SK-N-SH treated with all-trans-retinoic acid at 6 μM for 48 hours (cell line): Measurements from ENCODE around the gene GDPGP1.

Experiments used
- ATAC-seq: fragments of 200-7000 bp; cut with Tn5 transposase; 3 replicates; pipeline ENCODE4 v1.9.1; 2020; ENCODE audit warnings: mild to moderate bottlenecking, moderate library complexity
- BACH2 ChIP-seq: fragments of 250-450 bp; sonication (Bioruptor Pico); IDR thresholded peaks from 2 replicates; pipeline ENCODE4 v1.9.0; 2021; ENCODE audit warnings: mild to moderate bottlenecking, borderline replicate concordance
- CREB5 ChIP-seq: fragments of 250-450 bp; sonication (Bioruptor Pico); IDR thresholded peaks from 2 replicates; pipeline ENCODE4 v1.5.1; 2020; ENCODE audit warnings: low read depth, mild to moderate bottlenecking, moderate library complexity
- CSDC2 ChIP-seq: fragments of 250-450 bp; sonication (Bioruptor Pico); IDR thresholded peaks from 2 replicates; pipeline ENCODE4 v1.5.0; 2020; ENCODE audit warnings: mild to moderate bottlenecking, moderate library complexity
- CSRNP3 ChIP-seq: fragments of 250-450 bp; sonication (Bioruptor Pico); IDR thresholded peaks from 2 replicates; pipeline ENCODE4 v1.5.1; 2021; ENCODE audit warnings: mild to moderate bottlenecking, moderate library complexity
- ESRRG ChIP-seq: fragments of 250-450 bp; sonication (Bioruptor Pico); IDR thresholded peaks from 2 replicates; pipeline ENCODE4 v1.6.1; 2021; ENCODE audit warnings: mild to moderate bottlenecking
- GLIS3 ChIP-seq: fragments of 250-450 bp; sonication (Bioruptor Pico); IDR thresholded peaks from 2 replicates; pipeline ENCODE4 v1.5.0; 2020; ENCODE audit warnings: mild to moderate bottlenecking, moderate library complexity
- ISL1 ChIP-seq: fragments of 250-450 bp; sonication (Bioruptor Pico); IDR thresholded peaks from 2 replicates; pipeline ENCODE4 v2.1.2; 2022; ENCODE audit warnings: mild to moderate bottlenecking, moderate library complexity
- OSR1 ChIP-seq: fragments of 250-450 bp; sonication (Bioruptor Pico); IDR thresholded peaks from 2 replicates; pipeline ENCODE4 v1.8.0; 2022; ENCODE audit warnings: moderate library complexity, mild to moderate bottlenecking, inconsistent platforms
- PATZ1 ChIP-seq: fragments of 250-450 bp; sonication (Bioruptor Pico); IDR thresholded peaks from 2 replicates; pipeline ENCODE4 v1.8.0; 2020; ENCODE audit warnings: mild to moderate bottlenecking, moderate library complexity, borderline replicate concordance
- PPARA ChIP-seq: fragments of 250-450 bp; sonication (Bioruptor Pico); IDR thresholded peaks from 2 replicates; pipeline ENCODE4 v1.5.0; 2020; ENCODE audit warnings: mild to moderate bottlenecking, borderline replicate concordance
- RARB ChIP-seq: fragments of 250-450 bp; sonication (Bioruptor Pico); IDR thresholded peaks from 2 replicates; pipeline ENCODE4 v1.8.0; 2021; ENCODE audit warnings: mild to moderate bottlenecking, moderate library complexity
- SNAI2 ChIP-seq: fragments of 250-450 bp; sonication (Bioruptor Pico); IDR thresholded peaks from 2 replicates; pipeline ENCODE4 v1.5.0; 2020; ENCODE audit warnings: mild to moderate bottlenecking, moderate library complexity
- TCF4 ChIP-seq: fragments of 250-450 bp; sonication (Bioruptor Pico); IDR thresholded peaks from 2 replicates; pipeline ENCODE4 v1.8.0; 2021; ENCODE audit warnings: mild to moderate bottlenecking, moderate library complexity, borderline replicate concordance
- ZC3H10 ChIP-seq: fragments of 250-450 bp; sonication (Bioruptor Pico); IDR thresholded peaks from 2 replicates; pipeline ENCODE4 v1.5.1; 2021; ENCODE audit warnings: mild to moderate bottlenecking, moderate library complexity
- ZFP30 ChIP-seq: fragments of 450-650 bp; formaldehyde crosslinking; IDR thresholded peaks from 2 replicates; pipeline ENCODE4 v1.5.0; 2022; ENCODE audit warnings: mild to moderate bottlenecking, moderate library complexity
- ZNF565 ChIP-seq: fragments of 450-650 bp; formaldehyde crosslinking; conservative IDR thresholded peaks from 2 replicates; pipeline ENCODE4 v1.5.0; 2020; ENCODE audit warnings: low read depth, mild to moderate bottlenecking, moderate library complexity
- ZNF70 ChIP-seq: fragments of 450-650 bp; formaldehyde crosslinking; IDR thresholded peaks from 2 replicates; pipeline ENCODE4 v1.5.0; 2020; ENCODE audit warnings: mild to moderate bottlenecking, moderate library complexity
- TF ChIP-seq, protein P1 (sequence below): fragments of 250-450 bp; sonication (Bioruptor Pico); IDR thresholded peaks from 2 replicates; pipeline ENCODE4 v1.8.0; 2021; ENCODE audit warnings: low read depth, mild to moderate bottlenecking, moderate library complexity, borderline replicate concordance

Gene GDPGP1

DNA sequence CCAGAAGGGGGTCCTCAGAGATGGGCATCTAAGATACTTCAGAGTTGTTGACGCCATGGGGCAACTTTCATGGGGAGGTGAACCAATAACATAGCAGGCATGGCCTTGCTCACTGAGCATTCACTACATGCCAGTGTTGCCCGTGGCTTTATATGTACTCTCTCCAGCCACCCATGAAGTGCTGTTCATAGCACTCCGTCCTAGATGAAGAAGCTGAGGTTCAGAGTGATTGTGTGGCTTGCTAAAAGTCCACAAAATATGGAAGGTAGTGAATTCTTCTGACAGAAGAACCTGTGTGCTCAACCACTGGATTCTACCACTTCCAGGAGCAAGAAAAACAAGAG lies 42.7 kb upstream of the GDPGP1 start:
- ATAC-seq, result peak; percentile 18
- TF ChIP-seq PPARA (CRISPR knock-in tag) (no peak), ZFP30 (no peak), PATZ1 (CRISPR knock-in tag) (no peak), OSR1 (no peak), GLIS3 (CRISPR knock-in tag) (no peak), ZC3H10 (no peak), ZNF565 (CRISPR knock-in tag) (no peak), SNAI2 (CRISPR knock-in tag) (no peak), ZNF70 (CRISPR knock-in tag) (no peak), ISL1 (CRISPR knock-in tag) (no peak)

- ATAC-seq, result peak; percentile 85
- no peak for TF ChIP-seq OSR1
- peak; percentile 27; the same call in 1 of the 2 replicates for TF ChIP-seq TCF4 (CRISPR knock-in tag)
- TF ChIP-seq, all 23 proteins: peak for 1
Measured at GRCh38 chr15:90191794-90192509, 42.1 kb upstream of the GDPGP1 start.

DNA sequence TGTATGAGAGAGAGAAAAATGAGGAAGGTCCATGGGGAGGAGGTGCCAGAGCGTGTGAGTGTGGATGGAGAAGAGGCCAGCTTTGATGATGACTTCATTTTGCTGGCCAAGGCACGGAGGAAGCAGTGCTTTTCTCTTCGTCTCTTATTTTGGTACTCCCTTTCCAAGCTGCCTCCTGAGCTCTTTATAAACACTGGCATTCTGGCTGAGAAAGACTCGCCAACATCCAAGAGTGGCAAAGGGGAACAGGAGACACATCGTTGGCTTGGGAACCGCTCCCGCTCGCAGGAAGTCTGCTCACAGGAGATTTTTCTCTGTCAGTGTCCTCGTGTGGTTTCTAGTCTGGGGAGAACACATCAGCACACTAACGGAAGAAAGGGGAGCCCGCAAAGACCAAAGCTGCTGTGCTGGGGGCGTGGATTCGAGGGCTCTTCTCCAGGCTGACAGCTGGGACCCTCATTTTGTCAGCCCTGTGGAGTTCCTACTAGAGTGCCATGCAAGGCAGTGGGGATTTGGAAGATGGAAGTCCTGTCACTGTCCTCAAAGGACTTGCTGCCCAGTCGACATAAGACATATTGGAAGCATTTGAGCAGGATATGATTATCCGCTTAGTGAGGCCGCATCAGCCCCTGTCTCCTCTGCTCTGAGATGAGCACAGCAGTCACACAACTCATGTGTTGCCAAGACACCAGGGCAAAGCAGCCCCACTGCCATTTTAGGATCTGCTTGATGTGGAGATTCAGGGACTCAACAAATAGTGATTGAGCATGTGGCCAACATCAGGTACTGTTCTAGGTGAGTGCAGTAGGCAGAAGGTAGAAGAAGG lies 40.8 kb upstream of the GDPGP1 start:
- ATAC-seq, result no peak

More for the DNA sequence above, 40.8 kb upstream of the GDPGP1 start:
- TF ChIP-seq ISL1 (CRISPR knock-in tag) (no peak), PPARA (CRISPR knock-in tag) (no peak), GLIS3 (CRISPR knock-in tag) (no peak), TCF4 (CRISPR knock-in tag) (no peak), BACH2 (no peak), CSRNP3 (CRISPR knock-in tag) (no peak), CSDC2 (CRISPR knock-in tag) (no peak), CREB5 (CRISPR knock-in tag) (no peak), RARB (CRISPR knock-in tag) (no peak), PATZ1 (CRISPR knock-in tag) (no peak), ZNF565 (CRISPR knock-in tag) (no peak), ESRRG (CRISPR knock-in tag) (no peak), ZFP30 (no peak), SNAI2 (CRISPR knock-in tag) (no peak), OSR1 (no peak)
- TF ChIP-seq, protein P1, sequence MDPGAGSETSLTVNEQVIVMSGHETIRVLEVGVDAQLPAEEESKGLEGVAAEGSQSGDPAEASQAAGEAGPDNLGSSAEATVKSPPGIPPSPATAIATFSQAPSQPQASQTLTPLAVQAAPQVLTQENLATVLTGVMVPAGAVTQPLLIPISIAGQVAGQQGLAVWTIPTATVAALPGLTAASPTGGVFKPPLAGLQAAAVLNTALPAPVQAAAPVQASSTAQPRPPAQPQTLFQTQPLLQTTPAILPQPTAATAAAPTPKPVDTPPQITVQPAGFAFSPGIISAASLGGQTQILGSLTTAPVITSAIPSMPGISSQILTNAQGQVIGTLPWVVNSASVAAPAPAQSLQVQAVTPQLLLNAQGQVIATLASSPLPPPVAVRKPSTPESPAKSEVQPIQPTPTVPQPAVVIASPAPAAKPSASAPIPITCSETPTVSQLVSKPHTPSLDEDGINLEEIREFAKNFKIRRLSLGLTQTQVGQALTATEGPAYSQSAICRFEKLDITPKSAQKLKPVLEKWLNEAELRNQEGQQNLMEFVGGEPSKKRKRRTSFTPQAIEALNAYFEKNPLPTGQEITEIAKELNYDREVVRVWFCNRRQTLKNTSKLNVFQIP (CRISPR knock-in tag), result no peak
